Measurements from ENCODE around the gene TEAD3.

The TEAD3 gene

GRCh38 chr6:35474131-35474941 is 22.5 kb downstream of the TEAD3 start:
- TF ChIP-seq POLR2AphosphoS5 (IDR thresholded peaks at IDR 0.05; ENCODE audit: low read depth) (peak; percentile 32), SPI1 (IDR thresholded peaks at IDR 0.05; ENCODE audit: borderline replicate concordance, low read depth) (no peak)
- Histone ChIP-seq H3K27me3 (ENCODE audit: insufficient read depth, poor library complexity, severe bottlenecking) (no peaks in the 10 kb centered on the region), H3K4me3 (replicated peaks; ENCODE audit: insufficient read depth, low read length) (no peak overlapping the region), H3K27ac (replicated peaks) (no peak overlapping the region)
- no peak for DNase-seq (ENCODE audit: low read depth in 1 of 2, low spot score in 1 of 2)

- no peak overlapping the region for H3K27ac ChIP-seq (replicated peaks)
- no peak overlapping the region for H3K4me3 ChIP-seq (replicated peaks; ENCODE audit: insufficient read depth, low read length)
- TF ChIP-seq REST (IDR thresholded peaks at IDR 0.05; ENCODE audit: insufficient replicate concordance, low read depth) (no peak), POLR2AphosphoS5 (IDR thresholded peaks at IDR 0.05; ENCODE audit: low read depth) (no peak), CTCF (IDR thresholded peaks at IDR 0.05; ENCODE audit: insufficient read depth, low read length) (no peak)
- no peaks in the 10 kb centered on the region for H3K27me3 ChIP-seq (ENCODE audit: insufficient read depth, poor library complexity, severe bottlenecking)
- no peak for DNase-seq (ENCODE audit: low read depth in 1 of 2, low spot score in 1 of 2)
Measured at GRCh38 chr6:35473850-35474130, 23.1 kb downstream of the TEAD3 start.

- Histone ChIP-seq H3K27me3 (ENCODE audit: insufficient read depth, poor library complexity, severe bottlenecking) (no peaks in the 10 kb centered on the region), H3K27ac (replicated peaks) (no peak overlapping the region), H3K4me3 (replicated peaks; ENCODE audit: insufficient read depth, low read length) (no peak overlapping the region)
- 0 out of 2 replicates have a peak, but pooled peaks have one; percentile 26 for TF ChIP-seq POLR2AphosphoS5 (IDR thresholded peaks at IDR 0.05; ENCODE audit: low read depth)
- TF ChIP-seq GABPA (IDR thresholded peaks at IDR 0.05; ENCODE audit: low read depth): no peak
- TF ChIP-seq REST (IDR thresholded peaks at IDR 0.05; ENCODE audit: insufficient replicate concordance, low read depth): no peak
- no peak for TF ChIP-seq CTCF (IDR thresholded peaks at IDR 0.05; ENCODE audit: insufficient read depth, low read length)
- no peak for TF ChIP-seq SPI1 (IDR thresholded peaks at IDR 0.05; ENCODE audit: borderline replicate concordance, low read depth)
- no peak for DNase-seq (ENCODE audit: low read depth in 1 of 2, low spot score in 1 of 2)
Measured at GRCh38 chr6:35473075-35473849, 23.6 kb downstream of the TEAD3 start.

GRCh38 chr6:35471836-35472345 is 25.0 kb downstream of the TEAD3 start:
- peak overlapping the region; percentile 95; the same call in 1 of the 2 replicates for H3K4me3 ChIP-seq (replicated peaks; ENCODE audit: insufficient read depth, low read length)
- no peaks in the 10 kb centered on the region for H3K27me3 ChIP-seq (ENCODE audit: insufficient read depth, poor library complexity, severe bottlenecking)
- TF ChIP-seq POLR2AphosphoS5 (IDR thresholded peaks at IDR 0.05; ENCODE audit: low read depth): no peak; the same call in 1 of the 2 replicates
- TF ChIP-seq REST (IDR thresholded peaks at IDR 0.05; ENCODE audit: insufficient replicate concordance, low read depth): no peak
- TF ChIP-seq GABPA (IDR thresholded peaks at IDR 0.05; ENCODE audit: low read depth): no peak
- no peak for TF ChIP-seq CTCF (IDR thresholded peaks at IDR 0.05; ENCODE audit: insufficient read depth, low read length)
- no peak for TF ChIP-seq SPI1 (IDR thresholded peaks at IDR 0.05; ENCODE audit: borderline replicate concordance, low read depth)
- H3K27ac ChIP-seq (replicated peaks): peak overlapping the region; percentile 15
- no peak for DNase-seq (ENCODE audit: low read depth in 1 of 2, low spot score in 1 of 2)

All from HL-60 (cell line).